T-cell (primary cell): ENCODE measurements around the gene SRD5A3. TPM values are rescaled to one million over a fixed set of nuclear protein-coding genes. Genes with fewer than 3 reads are reported as not detected.

Experiments used
- ATAC-seq, 4 experiments: fragments of 200-7000 bp in 3 of 4; fragments of 150-1000 bp in 1 of 4; cut with Tn5 transposase; replicated peaks in 1 of 4; 1 replicate in 3 of 4; 2 replicates in 1 of 4; pipeline ENCODE4 v1.10.0; 2021; ENCODE audit warnings: moderate library complexity in 3 of 4, mild to moderate bottlenecking in 2 of 4, moderate number of reproducible peaks in 1 of 4
- CTCF ChIA-PET, 2 donors: fragments of 300-600 bp; sonication (Branson Sonifier 250); formaldehyde crosslinking; loops; one replicate each; lab custom pipeline; 2022; ENCODE audit warnings: antibody characterized with exemption in 2 of 2; lab: Charles Lee
- POLR2A ChIA-PET, 2 donors: fragments of 300-600 bp; sonication (Branson Sonifier 250); formaldehyde crosslinking; loops; one replicate each; lab custom pipeline; 2022; ENCODE audit warnings: antibody characterized with exemption in 2 of 2; lab: Charles Lee
- DNase-seq, 35 experiments: peaks; one replicate each; pipeline versions ENCODE4 v3.0.0 to v3.0.0-alpha.2; 2013 to 2023
- H3K27ac ChIP-seq: one replicate; pipeline ENCODE4 v1.5.1; 2013; ENCODE audit warnings: low read length
- H3K27me3 ChIP-seq, 2 experiments: replicated peaks in 1 of 2; 1 replicate in 1 of 2; 2 replicates in 1 of 2; pipeline versions ENCODE4 v1.6.1 to v1.7.0; 2013; ENCODE audit warnings: low read length in 1 of 2, mixed read lengths in 1 of 2; ENCODE audit not compliant: control insufficient read depth in 2 of 2, insufficient read depth in 2 of 2; ENCODE audit errors: extremely low read depth in 1 of 2
- H3K36me3 ChIP-seq, 2 donors: 1 replicate in 1 of 2; 2 replicates in 1 of 2; pipeline versions ENCODE4 v1.6.1 to v1.7.0; 2013; ENCODE audit warnings: low read length in 1 of 2; ENCODE audit not compliant: control insufficient read depth in 2 of 2, insufficient read depth in 1 of 2; ENCODE audit errors: extremely low read depth in 1 of 2
- H3K4me1 ChIP-seq, 2 experiments: 1 replicate in 1 of 2; 2 replicates in 1 of 2; pipeline versions ENCODE4 v1.6.1 to v1.7.0; 2013; ENCODE audit warnings: low read length in 2 of 2, mixed read lengths in 1 of 2; ENCODE audit not compliant: insufficient read depth in 2 of 2, control insufficient read depth in 1 of 2; ENCODE audit errors: extremely low read depth in 1 of 2
- H3K4me3 ChIP-seq, 2 donors: 1 replicate in 1 of 2; 2 replicates in 1 of 2; pipeline versions ENCODE4 v1.5.1 to v1.7.0; 2013; ENCODE audit warnings: mild to moderate bottlenecking in 2 of 2, low read length in 1 of 2, moderate library complexity in 1 of 2; ENCODE audit not compliant: control insufficient read depth in 1 of 2; ENCODE audit errors: extremely low read depth in 1 of 2
- H3K9me3 ChIP-seq: 2 replicates; pipeline ENCODE4 v1.7.0; 2013
- H3K27ac Mint-ChIP-seq, 2 donors: one replicate each; pipeline ENCODE4 v1.8.0; 2020 to 2021; ENCODE audit warnings: mild to moderate bottlenecking in 2 of 2, mixed read lengths in 2 of 2
- H3K27me3 Mint-ChIP-seq, 2 donors: one replicate each; pipeline ENCODE4 v1.8.0; 2021 to 2022; ENCODE audit warnings: mixed read lengths in 2 of 2
- H3K36me3 Mint-ChIP-seq: one replicate; pipeline ENCODE4 v1.8.0; 2021; ENCODE audit warnings: mixed read lengths
- H3K4me1 Mint-ChIP-seq, 3 donors: one replicate each; pipeline ENCODE4 v1.8.0; 2020 to 2022; ENCODE audit warnings: mixed read lengths in 3 of 3, mild to moderate bottlenecking in 1 of 3
- H3K4me3 Mint-ChIP-seq, 3 donors: one replicate each; pipeline ENCODE4 v1.8.0; 2020 to 2022; ENCODE audit warnings: mild to moderate bottlenecking in 3 of 3, mixed read lengths in 3 of 3, moderate library complexity in 3 of 3
- H3K9me3 Mint-ChIP-seq, 3 donors: one replicate each; pipeline ENCODE4 v1.8.0; 2020 to 2022; ENCODE audit warnings: mixed read lengths in 3 of 3
- WGBS: methylation state at CpG from one replicate; pipeline ENCODE4 v1.1.5; 2013; ENCODE audit warnings: missing lambda C conversion rate; ENCODE audit not compliant: insufficient coverage; 5-methylcytosine and 5-hydroxymethylcytosine counted together
- total RNA-seq, 35 experiments: library from RNA in 6 of 35; stranded (reverse) in 6 of 35; fragments of 120-200 nt in 1 of 35; gene quantifications; one replicate each; pipeline versions ENCODE4 v1.2.1 to v1.2.4 and lab custom pipeline; 2013 to 2026

Gene SRD5A3
- total RNA-seq, 5 donors from 2014 or later (not counting 1 experiment from before 2014, with no cell fraction given): 3.6 to 6.8 (median 4.1) TPM

DNA sequence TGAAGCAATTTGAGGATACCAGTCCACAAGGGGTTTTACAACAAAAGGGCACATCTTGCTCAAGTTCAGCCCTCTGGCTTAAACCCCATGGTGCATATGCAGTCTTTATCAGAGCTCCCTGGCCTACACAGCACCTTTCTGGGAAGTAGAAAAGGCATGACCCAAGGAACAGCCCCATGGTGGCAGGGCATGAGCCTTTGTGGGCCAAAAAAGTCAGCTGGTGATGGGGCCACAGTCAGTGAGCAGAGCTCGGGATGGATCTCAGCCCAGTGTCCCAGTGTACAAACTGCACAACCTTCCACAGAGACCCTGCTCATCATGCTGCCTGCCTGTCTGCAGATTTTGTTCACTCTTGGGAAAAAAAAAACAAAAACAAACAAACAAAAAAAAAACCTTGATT lies 27.4 kb downstream of the SRD5A3 start:
- ChIA-PET POLR2A (interaction anchor here in 1 of 2 donors (0.7 kb wide), 1 partner anchor 26 kb away, joined by 3 read pairs; no protein-coding TSS in a partner anchor), CTCF (interaction anchor here in 1 of 2 donors (0.7 kb wide), 1 partner anchor 36 kb away, joined by 6 read pairs; no protein-coding TSS in a partner anchor)
- 100% methylated on average over 1 of the region's 1 CpG for WGBS
- Mint-ChIP-seq H3K27me3 (no peaks in the 10 kb centered on the region), H3K4me3 (no peak overlapping the region), H3K27ac (no peak overlapping the region), H3K36me3 (peaks cover 5% of the 10 kb centered on the region), H3K4me1 (no peaks in the 10 kb centered on the region), H3K9me3 (no peaks in the 10 kb centered on the region)
- ATAC-seq (no peak), DNase-seq (no peak)
- Histone ChIP-seq H3K36me3 (no peaks in the 10 kb centered on the region), H3K4me1 (no peaks in the 10 kb centered on the region), H3K9me3 (no peaks in the 10 kb centered on the region), H3K27me3 (no peaks in the 10 kb centered on the region), H3K27ac (no peak overlapping the region), H3K4me3 (no peak overlapping the region)

DNA sequence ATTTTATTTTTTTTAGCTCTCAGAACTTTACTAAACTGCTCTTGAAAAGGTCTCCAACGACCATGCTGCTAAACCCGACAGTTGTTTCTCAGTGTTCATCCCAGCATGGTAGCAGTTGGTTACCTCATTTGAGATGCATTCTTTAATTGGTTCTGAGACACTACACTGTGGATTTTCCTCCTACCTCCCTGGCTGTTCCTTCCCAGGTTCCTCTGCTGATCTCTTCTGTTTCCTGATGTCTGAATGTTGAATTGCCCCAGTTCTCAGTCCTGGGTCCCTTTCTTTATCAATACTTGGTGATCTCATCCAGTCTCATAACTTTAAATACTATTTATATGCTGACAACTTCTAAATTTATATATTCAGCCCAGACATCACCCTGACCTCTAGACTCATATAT lies 30.7 kb downstream of the SRD5A3 start:
- no peak for DNase-seq
- H3K4me3 Mint-ChIP-seq: no peak overlapping the region
- ATAC-seq: no peak
- H3K4me1 ChIP-seq: no peaks in the 10 kb centered on the region
- H3K9me3 ChIP-seq: no peaks in the 10 kb centered on the region
- ChIA-PET CTCF (interaction anchor here in 1 of 2 donors (0.5 kb wide), 1 partner anchor 32 kb away, joined by 3 read pairs; no protein-coding TSS in a partner anchor), POLR2A (no interaction called here)
- H3K4me1 Mint-ChIP-seq: no peaks in the 10 kb centered on the region
- no peaks in the 10 kb centered on the region for H3K36me3 ChIP-seq
- H3K9me3 Mint-ChIP-seq: no peaks in the 10 kb centered on the region
- no peaks in the 10 kb centered on the region for H3K27me3 Mint-ChIP-seq
- no peaks in the 10 kb centered on the region for H3K27me3 ChIP-seq
- WGBS: 100% methylated on average over 2 of the region's 2 CpGs
- H3K4me3 ChIP-seq: no peak overlapping the region
- no peak overlapping the region for H3K27ac ChIP-seq
- H3K27ac Mint-ChIP-seq: no peak overlapping the region
- no peaks in the 10 kb centered on the region for H3K36me3 Mint-ChIP-seq

DNA sequence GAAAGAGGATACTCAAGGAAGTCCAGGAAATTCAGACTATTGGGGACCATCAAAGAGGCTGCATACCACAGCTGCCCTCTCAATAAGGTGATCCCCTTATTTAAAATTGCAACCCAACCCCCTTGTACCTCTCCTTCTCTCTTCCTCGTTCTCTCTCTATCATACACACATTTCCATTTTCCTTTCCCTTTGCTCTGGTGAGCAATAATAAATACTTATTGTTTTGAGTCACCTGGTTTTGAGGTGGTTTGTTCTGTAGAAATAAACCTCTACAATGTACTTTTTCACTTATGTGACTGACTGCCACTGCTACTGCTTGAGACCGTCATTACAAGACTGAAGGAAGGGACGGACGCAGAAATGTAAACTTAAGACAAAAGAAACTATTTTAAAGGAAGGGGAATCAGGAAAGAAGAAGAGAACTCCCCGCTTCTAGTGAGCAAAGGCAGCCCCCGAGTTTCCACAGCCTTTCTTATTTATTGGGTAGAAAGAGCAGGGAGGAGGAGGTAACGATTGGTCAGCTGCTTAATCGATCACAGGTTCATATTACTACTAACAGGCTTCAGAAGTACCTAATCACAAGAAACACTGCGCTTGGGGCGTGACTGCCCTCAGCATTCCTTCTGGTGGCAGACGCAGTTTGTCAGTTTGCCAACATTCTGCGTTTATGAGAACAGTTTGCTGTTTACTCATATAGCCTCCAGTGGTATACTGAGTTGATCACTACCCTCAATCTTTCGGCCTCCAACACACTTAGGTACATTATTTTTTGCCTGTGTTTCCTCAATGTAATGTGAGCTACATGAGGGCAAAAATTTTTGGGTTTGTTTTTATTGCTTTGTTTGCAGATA lies 32.8 kb downstream of the SRD5A3 start:
- H3K4me1 Mint-ChIP-seq: no peaks in the 10 kb centered on the region
- ChIA-PET POLR2A (no interaction called here), CTCF (no interaction called here)
- H3K27me3 Mint-ChIP-seq: no peaks in the 10 kb centered on the region
- Histone ChIP-seq H3K9me3 (no peaks in the 10 kb centered on the region), H3K27ac (no peak overlapping the region), H3K4me3 (no peak overlapping the region), H3K27me3 (no peaks in the 10 kb centered on the region), H3K36me3 (no peaks in the 10 kb centered on the region), H3K4me1 (no peaks in the 10 kb centered on the region)
- H3K9me3 Mint-ChIP-seq: no peaks in the 10 kb centered on the region
- no peak overlapping the region for H3K4me3 Mint-ChIP-seq
- H3K27ac Mint-ChIP-seq: no peak overlapping the region
- 91% methylated on average over 7 of the region's 13 CpGs for WGBS
- H3K36me3 Mint-ChIP-seq: no peaks in the 10 kb centered on the region
- DNase-seq (no peak), ATAC-seq (no peak)

DNA sequence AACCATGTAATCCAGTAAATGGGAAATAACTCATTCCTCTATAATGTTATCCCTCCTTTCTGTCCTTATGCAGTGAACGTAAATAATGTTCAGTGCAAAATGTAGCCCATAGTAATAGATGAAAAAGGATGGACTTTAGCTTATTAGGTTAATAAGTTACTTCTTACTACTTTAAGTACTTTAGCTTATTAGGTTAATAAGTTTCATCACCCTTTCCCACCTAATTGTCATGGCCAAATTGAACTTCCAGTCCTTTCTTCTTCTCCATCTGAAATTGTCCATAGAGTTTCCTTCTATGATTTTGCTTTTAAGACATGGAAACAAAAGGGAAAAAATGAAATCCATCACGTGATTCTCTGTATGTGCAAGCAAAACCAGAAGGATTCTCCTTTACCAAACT lies 34.5 kb downstream of the SRD5A3 start:
- CTCF ChIA-PET: no interaction called here
- H3K36me3 Mint-ChIP-seq: no peaks in the 10 kb centered on the region
- H3K9me3 ChIP-seq: no peaks in the 10 kb centered on the region
- no peaks in the 10 kb centered on the region for H3K36me3 ChIP-seq
- no peak for ATAC-seq
- no peaks in the 10 kb centered on the region for H3K4me1 Mint-ChIP-seq
- H3K4me1 ChIP-seq: no peaks in the 10 kb centered on the region
- H3K27ac ChIP-seq: no peak overlapping the region
- no peaks in the 10 kb centered on the region for H3K27me3 ChIP-seq
- no peak for DNase-seq
- no peaks in the 10 kb centered on the region for H3K9me3 Mint-ChIP-seq
- H3K4me3 Mint-ChIP-seq: no peak overlapping the region
- POLR2A ChIA-PET: no interaction called here
- H3K27me3 Mint-ChIP-seq: no peaks in the 10 kb centered on the region
- WGBS: no CpG with 5 or more reads among the region's 2 CpGs
- no peak overlapping the region for H3K27ac Mint-ChIP-seq
- no peak overlapping the region for H3K4me3 ChIP-seq

DNA sequence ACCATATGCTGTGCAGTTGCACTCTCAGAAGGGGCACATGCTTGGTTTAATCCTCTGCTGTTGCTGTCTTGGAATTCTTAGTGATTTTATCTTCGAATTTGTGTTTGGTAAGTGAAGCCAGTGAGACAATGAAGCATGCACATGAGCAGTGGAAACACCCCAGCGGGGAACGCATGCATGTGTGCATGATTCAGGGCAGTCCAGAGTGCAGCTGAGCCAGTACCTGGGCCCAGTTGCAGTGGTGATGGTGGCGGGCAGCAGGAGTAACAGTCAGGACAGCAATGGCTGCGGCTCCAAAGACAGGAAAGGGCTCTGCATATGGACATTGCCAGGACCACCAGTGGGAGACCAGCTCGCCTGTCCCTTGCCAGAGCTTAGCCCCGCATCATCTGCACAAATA lies 35.5 kb downstream of the SRD5A3 start:
- H3K27ac ChIP-seq: no peak overlapping the region
- H3K4me3 ChIP-seq: no peak overlapping the region
- ChIA-PET POLR2A (no interaction called here), CTCF (no interaction called here)
- no peaks in the 10 kb centered on the region for H3K9me3 ChIP-seq
- Mint-ChIP-seq H3K9me3 (no peaks in the 10 kb centered on the region), H3K4me1 (no peaks in the 10 kb centered on the region), H3K4me3 (no peak overlapping the region), H3K36me3 (no peaks in the 10 kb centered on the region), H3K27me3 (no peaks in the 10 kb centered on the region), H3K27ac (no peak overlapping the region)
- WGBS: 94% methylated on average over 5 of the region's 7 CpGs
- H3K27me3 ChIP-seq: no peaks in the 10 kb centered on the region
- H3K36me3 ChIP-seq: no peaks in the 10 kb centered on the region
- DNase-seq (no peak), ATAC-seq (no peak)
- H3K4me1 ChIP-seq: no peaks in the 10 kb centered on the region

DNA sequence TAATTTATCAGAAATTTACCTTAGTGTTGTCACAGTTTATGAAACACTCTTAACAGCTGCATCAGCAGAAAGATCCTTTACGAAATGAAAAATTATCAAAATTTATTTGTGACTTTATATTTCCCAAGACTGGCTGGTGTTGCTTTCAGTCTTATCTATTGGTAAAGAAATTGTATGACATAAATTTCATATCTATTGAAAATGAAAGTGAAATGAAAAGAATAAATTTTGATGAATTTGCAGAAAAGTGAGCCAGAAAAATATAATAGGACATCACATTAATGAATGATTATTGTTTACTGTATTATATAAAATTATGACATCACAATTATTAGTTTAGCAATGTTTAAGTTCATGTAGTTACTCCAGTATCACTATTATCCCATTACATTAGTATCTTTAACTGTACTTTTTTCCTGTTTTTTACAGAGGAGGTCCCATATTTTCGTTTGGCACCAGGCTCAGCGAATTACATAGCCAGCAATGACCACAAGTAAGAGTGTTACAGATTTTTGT lies 36.5 kb downstream of the SRD5A3 start:
- Histone ChIP-seq H3K27ac (no peak overlapping the region), H3K9me3 (no peaks in the 10 kb centered on the region), H3K4me3 (no peak overlapping the region), H3K27me3 (no peaks in the 10 kb centered on the region), H3K36me3 (no peaks in the 10 kb centered on the region), H3K4me1 (no peaks in the 10 kb centered on the region)
- Mint-ChIP-seq H3K27ac (no peak overlapping the region), H3K27me3 (no peaks in the 10 kb centered on the region), H3K4me3 (no peak overlapping the region), H3K4me1 (no peaks in the 10 kb centered on the region), H3K36me3 (no peaks in the 10 kb centered on the region), H3K9me3 (no peaks in the 10 kb centered on the region)
- no peak for DNase-seq
- no CpG with 5 or more reads among the region's 3 CpGs for WGBS
- ChIA-PET POLR2A (no interaction called here), CTCF (no interaction called here)
- ATAC-seq: no peak
